Right forelimb (tissue), 1 donor: Measurements from ENCODE around the gene NEDD4.
"Not testable (repeated sequence)": the region's sequence is repeated elsewhere in the genome, so short reads cannot be mapped to it uniquely, and the experiment has no call there.

ENCODE experiments used
- DNase-seq: peaks from one replicate; pipeline ENCODE4 v3.0.0-alpha.2; 2018

NEDD4 gene

DNA sequence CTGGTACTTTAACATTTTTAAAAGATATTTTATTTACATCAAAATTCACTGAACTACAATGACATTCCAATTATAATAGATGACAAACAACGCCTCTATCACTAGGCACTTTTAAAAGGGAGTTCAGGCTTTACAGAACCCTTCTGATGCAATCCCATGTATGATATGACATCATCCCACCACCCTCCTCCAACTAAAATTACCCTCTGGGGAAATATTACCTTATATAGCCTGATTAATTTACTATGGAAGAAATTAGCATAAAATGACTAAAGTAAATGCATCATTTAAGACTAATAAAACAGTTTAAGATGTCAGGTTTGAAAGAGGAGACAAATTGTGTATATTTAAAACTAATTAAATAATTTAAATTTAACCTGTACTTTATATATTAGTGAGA is 10.4 kb upstream of the NEDD4 start:
- not testable (repeated sequence) for DNase-seq

DNA sequence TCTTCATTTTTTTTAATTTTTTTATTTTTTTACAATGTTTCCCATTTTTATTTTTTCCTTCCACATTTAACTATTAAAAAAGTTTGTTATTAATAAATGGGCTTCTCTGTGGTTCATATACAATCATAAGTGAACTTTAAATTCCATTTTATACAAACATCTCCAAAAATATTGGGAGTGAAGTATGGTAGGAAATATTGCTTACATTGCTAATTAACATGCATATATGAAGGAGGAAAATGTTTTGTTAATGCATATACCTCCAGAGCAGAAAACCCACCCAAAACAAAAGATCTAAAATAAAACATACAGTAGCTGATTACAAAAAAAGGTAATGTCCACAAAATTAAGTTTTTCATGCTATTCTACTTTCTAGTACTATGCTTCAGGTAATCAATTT is 9.9 kb upstream of the NEDD4 start:
- not testable (repeated sequence) for DNase-seq

DNA sequence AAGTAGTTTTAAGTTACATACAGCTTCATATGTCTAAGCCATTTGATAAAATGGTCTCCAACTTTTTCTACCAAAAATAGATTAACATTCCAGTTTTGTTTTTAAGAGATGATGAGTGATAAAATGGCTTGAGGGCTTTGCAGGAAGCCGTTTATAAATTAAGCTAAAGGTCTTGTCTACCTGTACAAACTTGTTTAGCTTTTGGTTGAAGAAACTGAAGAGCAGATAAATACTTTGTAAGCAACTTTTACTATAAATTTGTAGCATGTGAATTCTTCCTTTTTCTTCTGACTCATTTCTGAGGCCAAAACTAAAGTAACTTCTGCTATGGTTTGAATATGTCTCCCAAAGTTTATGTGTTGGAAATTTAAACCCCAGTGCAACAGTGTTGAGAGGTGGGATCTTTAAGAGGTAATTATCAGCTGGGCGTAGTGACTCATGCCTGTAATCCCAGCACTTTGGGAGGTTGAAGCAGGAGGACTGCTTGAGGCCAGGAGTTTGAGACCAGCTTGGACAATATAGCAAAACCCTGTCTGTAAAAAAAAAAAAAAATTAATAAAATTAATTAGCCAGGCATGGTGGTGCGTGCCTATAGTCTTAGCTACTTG is 8.2 kb upstream of the NEDD4 start:
- no peak for DNase-seq

DNA sequence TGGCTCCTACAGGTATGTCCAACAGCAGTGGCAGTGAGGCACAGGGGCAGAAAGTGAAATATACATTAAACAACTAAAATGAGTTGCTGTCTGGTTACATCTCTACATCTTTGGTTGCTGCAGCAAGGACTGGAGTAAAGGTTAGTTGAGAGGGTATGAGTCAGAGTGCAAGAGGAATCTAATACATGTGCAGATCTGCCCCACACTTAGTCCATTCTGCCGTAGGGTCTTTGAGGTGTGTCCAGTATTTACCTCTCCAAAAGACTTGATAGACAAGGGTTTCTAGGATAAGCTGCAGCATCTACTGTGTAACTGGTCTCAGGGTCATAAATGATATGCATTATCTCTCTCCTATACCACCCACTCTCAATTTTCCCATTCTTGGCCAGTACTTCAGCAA is 6.2 kb upstream of the NEDD4 start:
- no peak for DNase-seq

DNA sequence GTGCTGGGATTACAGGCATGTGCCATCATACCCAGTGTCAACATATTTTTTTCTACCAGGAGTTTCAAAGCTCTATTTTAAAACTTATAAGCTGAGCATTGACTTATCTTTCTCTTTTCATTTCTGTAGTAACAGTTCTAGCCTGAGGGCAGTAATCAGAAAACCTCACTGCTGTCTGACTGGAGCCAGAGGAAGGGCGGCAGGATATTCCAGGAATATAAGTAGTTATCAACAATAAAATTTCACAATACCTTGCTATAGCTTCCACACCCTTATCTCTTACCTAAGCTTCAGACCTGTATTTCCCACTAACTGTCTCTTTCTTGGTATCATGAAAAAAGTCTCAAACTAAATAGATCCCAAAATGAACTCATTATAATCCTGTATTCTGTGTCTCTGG is 5.1 kb upstream of the NEDD4 start:
- no peak for DNase-seq

DNA sequence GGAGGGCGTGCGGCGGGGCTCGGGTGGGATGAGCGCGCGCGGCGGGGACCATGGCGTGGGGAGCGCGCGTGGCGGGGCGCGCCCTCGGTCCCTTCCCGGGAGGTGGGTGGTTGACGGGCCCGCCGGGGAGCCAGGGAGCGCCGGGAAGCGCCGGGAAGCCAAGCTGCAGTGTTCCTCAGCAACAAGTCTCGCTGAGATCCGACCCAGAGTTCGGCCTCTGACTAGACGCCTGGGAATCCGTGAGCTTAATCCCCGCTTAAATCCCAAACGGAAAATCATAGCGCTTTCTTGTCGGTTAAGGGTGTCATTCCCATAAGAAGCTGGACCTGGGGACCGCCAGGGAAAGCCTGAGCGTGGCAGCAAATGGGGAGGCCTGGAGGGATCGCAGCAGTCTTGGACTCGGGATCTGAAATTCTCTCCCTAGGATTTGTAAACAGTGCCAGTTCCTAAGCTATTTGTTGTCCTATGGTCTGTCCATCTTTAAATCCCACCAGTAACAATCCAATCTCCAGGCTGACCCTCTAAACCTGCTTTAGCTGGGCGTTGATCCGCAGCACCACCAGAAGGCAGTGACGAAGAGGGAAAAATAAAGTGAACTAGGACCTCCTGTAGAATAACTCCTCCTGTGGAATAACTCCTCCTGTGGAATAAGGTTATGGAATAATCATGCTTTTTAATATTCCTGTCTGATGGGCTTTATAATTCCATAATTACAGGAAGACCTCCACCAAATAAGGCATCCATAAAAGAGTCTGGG is 570 bp upstream of the NEDD4 start:
- DNase-seq = no peak

DNA sequence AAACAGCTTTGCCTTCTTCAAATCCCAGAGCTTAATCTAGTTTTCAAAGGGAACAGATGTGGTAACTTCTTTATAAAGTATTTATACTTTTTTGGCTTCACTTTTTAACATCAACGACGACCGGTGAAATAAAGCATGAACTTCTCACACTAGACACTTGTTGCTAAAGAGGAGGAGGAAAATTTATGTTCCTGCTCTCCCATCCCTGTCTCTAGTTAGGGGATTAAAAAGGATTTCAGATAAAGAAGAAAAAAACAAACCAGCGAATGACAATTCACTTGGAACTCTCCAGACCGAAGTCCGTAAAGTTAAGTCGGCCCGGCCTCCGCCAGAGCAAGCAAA is 672 bp downstream of the NEDD4 start:
- no peak for DNase-seq

DNA sequence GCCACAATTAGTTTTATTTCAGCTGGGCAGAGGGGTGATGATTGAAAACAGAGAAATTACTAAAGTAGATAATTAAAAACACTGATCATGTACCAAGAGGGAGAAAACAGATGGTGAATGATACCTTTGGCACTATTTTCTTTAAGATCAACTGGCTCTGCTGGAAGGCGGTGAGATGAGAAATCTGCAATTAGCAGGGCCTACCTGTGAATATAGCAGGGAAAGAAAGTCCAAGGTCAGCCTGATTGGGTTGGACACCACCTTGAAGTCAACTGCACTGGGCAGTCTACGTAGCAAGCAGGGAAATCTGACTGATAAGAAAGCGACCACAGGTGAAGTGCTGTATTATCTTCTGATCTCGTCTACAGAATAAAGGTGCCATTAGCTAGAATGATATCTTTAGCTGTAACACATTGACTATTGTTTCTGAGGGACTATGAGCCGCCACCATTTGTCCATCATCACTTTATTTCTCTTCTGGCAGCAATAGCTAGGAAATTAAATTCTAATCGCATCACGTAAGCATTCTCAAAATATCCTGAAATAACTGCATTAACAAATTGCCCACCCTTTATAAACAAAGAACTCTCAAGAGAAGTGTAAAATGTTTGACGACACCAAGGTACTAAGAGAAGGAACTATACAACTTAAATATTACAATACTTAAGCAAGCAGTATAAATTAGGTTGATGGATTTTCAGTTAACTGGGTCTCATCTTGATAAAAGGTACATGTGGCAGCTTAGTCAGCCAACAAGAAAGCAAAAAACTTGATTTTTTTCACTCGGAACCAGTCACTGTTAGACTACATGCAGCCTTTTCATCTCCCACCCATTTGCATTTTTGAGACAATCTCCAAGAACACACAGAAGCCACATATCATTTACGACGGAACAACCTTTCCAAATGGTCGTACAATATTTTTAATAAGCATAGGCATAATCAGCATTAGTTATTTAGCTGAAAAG is 1.3 kb downstream of the NEDD4 start:
- DNase-seq = no peak

DNA sequence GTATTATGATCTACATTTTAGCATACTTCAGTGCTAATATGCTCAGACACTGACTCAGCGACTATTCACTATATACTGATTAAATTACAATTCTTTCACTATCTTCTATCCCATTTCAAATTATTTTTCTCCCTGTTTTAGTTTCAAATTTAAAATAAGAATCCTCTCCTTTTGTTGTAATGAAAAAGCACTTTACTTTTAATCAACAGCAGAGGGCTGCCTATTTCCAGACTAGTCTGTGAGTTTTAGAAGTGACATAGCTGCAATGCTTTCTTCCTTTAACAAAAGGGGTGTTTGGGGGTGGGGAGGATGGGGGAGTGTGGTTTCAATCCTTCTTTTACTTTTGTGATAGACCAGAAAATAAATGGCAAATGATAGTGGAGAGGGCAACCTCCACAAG is 2.4 kb downstream of the NEDD4 start:
- no peak for DNase-seq

DNA sequence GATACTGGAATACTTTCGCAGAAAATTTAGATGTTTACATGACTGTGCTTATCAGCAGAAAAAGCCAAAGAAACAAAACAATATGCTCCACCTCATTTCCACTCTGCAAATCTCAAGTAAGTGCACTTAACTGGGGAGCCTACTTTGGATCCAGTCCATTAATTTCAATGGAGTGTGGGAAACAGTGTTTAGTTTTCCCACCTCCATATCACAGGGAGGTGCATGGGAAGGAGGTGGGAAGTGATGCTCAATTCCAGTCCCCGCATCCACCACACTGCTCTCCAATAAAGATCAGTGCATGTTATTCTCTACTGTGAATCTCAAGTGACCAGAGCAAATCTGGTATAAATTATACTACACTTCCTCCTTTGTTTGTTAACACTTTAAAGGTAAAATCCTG is 2.9 kb downstream of the NEDD4 start:
- no peak for DNase-seq

DNA sequence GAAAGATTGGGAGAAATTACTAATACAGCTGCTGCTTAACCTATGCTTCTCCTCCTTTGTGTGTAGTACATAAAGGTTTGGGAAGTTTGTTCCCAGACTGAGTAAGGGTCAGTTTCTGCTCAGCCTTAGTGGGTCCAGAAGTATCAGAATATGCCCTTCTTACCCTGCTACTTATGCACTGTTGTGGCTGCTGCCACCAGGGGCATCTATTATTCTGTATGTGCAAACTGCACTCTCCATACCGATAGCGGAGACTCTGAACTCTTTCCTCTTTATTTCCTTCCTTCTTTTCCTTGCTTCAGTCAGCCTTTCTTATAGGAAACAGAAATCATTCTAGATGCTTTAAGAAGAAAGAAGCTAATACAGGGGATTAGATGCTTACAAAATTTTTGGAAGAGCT is 4.0 kb downstream of the NEDD4 start:
- no peak for DNase-seq

DNA sequence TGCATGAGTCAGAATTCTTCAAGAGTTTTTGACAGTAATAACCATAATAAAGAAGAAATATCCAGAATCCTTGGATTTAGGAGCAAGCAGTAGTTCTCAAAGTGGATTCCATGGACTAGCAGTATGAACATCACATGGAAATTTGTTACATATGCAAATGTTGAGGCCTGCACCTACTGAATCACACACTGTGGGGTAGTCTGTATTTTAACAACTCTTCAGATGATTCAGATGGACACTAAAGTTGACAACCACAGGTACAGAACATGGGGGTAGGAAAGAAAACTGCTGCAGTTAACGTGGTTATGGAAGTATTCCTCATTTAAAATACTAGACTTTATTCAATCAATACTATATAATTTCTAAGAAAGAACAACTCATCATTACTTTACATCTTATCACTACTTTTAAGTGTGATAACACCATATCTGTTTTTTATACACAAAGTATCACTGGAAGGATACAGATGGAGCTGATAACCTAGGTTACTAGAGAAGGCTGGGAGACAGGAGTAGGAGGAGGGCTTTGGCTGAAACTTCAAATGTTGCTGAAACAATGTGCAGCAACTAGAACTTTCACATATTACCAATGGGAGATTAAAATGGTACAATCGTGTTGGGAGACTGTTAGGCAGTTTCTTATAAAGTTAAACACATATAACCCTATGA is 11.7 kb downstream of the NEDD4 start:
- no peak for DNase-seq

DNA sequence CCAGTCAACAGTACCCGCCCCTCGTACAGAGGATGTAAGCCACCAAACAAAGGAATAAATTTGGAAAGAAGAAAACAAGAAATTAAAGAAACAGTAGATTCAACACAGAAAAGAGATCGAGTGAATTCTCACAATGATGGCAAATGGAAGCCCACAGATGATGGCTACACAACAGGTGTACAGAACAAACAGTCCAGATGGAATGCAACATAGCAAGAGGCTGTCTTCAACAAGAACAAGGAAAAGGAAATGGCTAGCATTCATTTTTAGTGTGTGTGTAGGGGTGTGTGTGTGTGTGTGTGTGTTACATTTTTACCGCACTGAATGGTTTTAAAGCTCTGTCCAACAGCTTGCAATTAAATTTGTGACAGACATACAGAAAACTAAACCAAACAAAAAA is 12.9 kb downstream of the NEDD4 start:
- DNase-seq = no peak

DNA sequence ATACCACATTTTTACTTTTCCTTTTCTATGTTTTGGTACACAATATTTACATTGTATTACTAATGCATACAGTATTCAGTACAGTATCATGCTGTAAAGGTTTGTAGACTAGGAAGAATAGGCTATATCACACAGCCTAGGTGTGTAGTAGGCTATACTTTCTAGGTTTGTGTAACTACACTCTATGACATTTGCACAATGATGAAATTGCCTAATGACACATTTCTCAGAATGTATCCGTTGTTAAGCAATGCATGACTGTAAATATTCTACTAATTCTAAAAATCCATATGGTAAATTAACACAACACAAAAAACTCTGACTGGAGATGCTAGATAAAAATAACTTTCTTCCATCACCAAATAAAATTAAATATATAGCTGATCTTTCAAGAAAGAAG is 16.2 kb downstream of the NEDD4 start:
- no peak for DNase-seq

DNA sequence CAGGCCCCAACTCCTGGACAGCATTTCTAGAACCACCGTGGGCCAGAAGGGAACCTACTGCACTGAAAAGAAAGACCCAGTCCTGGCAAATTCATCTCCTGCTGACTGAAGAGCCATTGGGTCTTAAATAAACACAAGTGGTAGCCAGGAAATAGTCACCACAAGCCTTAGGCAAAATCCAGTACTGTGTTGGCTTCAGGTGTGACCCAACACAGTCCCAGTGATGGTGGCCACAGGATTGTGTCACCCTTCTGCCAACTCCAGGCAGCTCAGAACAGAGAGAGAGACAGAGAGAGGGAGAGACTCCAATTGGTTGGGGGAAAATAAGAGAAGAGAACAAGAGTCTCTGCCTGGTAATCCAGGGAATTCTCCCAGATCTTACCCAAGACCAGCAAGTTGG is 23.1 kb downstream of the NEDD4 start:
- no peak for DNase-seq

DNA sequence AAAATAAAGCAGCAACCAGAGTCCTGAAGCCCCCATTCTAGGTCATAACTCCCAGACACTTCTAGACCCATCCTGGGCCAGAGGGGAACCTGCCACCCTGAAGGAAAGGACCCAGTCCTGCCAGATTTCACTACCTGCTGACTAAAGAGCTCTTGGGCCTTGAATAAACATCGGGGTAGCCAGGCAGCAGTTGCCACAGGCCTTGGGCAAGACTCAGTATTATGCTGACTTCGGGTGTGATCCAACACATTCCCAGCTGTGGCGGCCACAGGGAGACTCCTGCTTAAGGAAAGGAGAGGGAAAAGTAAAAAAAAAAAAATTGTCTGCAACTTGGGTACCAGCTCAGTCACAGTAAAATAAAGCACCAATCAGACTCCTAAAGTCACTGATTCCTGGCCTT is 23.8 kb downstream of the NEDD4 start:
- no peak for DNase-seq

DNA sequence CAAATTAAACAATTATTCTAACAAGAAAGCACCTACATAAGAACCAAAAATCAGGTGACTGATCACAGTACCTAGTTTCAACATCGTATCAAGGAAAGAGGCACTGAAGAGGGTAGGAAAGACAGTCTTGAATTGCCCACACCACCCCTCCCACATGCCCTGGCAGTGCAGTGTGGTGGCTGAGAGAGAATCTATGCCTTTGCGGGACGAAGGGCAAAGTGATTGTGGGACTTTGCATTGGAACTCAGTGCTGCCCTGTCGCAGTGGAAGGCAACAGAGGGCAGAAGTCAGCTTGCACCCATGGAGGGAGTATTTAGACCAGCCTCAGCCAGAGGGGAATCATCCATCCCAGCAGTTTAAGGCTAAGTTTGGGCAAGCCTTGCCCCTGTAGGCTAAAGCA is 24.5 kb downstream of the NEDD4 start:
- DNase-seq = no peak

DNA sequence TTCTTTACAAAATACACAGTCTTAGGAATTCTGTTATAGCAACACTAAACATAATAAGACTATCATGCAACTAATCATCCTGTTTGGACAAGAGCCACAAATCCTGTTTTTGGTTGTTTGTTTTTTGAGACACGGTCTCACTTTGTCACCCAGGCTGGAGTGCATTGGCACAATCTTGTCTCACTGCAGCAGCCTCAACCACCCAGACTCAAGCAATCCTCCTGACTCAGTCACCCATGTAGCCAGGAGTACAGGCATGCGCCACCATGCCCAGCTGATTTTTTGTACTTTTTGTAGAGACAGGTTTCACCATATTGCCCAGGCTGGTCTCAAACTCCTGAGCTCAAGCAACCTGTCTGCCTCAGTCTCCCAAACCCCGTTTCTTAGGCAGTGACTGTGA is 28.3 kb downstream of the NEDD4 start:
- no peak for DNase-seq

DNA sequence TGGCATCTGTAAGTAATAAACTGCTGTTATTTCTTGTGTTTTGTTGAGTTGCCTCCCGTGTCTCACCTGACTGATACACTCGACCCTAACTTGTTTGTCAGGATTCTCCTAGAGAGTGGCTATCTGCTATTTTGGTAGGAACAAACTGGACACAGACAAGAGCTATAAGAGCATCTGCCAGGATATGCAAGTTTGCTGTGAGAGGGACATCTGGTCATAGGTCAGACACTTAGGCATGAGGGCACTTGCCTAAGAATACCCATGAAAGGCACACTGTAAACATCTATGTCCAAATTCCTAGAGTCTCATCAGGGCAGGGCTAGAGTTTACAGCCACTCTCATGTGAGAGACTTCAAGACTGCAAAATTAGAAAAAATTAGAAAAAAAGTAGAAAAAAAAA is 32.5 kb downstream of the NEDD4 start:
- DNase-seq = no peak

DNA sequence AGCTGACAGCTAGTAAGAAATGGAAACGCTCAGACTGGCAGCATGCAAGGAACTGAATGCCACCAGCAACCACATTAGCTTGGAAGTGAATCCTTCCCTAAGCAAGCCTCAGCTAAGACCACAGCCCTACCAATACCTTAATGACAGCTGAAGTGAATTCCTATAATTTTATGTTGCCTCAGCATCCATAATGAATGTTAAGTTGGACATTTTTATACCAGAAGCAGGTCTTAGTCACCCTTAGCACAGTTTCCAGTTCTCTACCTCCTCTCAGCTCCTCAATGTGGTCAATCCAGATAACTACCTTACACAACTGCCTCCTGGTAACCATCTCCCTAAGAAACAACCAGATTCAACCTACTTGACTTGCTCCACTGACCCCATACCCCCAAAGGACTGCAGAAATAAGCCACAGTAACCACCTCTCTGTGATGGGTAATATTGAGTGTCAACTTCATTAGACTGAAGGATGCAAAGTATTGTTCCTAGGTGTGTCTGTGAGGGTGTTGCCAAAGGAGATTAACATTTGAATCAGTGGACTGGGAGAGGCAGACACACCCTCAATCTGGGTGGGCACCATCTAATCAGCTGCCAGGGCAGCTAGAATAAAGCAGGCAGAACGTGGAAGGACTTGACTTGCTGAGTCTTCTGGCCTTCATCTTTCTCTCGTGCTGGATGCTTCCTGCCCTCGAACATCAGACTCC is 33.5 kb downstream of the NEDD4 start:
- DNase-seq = no peak

DNA sequence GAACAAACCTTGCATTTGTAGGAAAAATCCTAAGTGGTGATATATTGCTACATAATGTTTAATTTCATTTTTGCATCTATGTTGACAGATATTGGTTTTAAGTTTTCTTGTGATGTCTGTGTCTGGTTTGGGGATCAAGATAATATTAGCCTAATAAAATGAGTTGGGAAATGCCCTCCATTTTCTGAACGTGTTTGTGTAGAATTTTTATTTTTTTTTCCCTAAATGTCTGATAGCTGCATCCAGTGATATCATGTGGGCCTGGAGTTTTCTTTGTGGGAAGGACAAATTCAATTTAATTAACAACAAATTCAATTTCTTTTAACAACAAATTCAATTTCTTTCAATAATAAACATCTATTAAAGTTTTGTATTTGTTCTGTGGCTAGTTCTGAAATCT is 35.1 kb downstream of the NEDD4 start:
- DNase-seq = no peak

DNA sequence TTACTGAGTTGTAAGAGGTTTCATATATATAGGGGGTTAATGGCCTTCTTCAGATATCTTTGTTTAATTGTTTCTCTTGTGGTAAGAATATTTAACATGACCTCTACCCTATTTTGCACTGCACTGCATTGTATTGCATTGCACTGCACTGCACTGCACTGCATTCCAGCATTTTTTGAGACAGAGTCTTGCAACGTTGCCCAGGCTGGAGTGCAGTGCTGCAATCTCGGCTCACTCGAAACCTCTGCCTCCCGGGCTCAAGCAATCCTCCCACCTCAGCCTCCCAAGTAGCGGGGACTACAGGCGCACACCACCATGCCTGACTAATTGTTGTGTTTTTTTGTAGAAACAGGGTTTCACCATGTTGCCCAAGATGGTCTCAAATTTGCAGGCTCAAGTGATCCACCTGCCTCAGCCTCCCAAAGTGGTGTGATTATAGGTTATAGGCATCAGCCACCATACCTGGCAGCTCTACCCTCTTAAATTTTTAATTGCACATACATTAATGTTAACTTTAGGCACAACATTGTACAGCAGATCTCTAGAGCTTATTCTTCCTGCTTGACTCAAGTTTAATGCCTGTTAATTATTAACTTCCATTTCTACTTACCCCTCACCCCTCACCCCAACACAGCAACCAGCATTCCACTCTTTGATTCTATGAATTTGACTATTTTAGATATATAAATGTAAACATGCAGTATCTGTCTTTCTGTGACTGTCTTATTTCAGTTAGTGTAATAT is 38.4 kb downstream of the NEDD4 start:
- DNase-seq = no peak
